ENCODE results near the gene RNF39. TPM values are rescaled to one million over a fixed set of nuclear protein-coding genes. Genes with fewer than 3 reads are reported as not detected.

The RNF39 gene
- total RNA-seq, 1 experiment from 2014 or later = not detected

DNA sequence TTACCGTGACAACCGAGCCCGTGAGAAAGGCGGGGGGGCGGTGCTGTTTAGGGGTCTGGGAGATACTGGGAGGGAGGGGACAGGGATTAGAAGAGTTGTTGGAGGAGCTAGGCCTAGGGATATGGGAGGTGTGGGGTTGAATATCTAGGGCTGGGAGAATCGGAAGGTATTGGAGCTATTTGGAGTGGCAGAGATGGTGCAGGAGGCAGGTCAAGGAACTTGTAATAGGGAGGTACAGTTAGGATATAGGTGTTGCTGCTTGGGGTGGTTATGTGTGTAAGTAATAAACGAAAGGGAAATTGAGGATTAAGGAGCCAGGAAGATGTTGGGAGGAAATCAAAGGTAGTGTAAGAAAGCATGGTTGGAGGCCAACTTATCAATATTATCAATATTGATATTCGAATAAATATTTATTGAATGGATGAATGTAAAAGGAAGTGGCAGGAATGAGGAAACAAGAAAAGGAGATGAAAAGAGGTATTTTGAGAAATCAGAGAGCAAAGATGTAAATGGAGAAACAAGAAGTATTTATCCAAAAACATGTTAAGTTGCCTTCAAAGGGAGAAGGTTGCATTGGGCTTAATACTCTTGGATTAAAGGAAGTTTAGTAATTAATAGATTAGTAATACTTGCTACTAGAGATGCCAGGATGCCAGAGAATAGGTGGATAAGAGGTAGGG is 8.0 kb downstream of the RNF39 start:
- Histone ChIP-seq H3K4me1 (ENCODE audit: low read length) (peaks cover 42% of the 10 kb centered on the region), H4K20me1 (ENCODE audit: insufficient read depth, low read depth, low read length) (no peaks in the 10 kb centered on the region), H3K79me2 (ENCODE audit: low read length) (peaks cover 34% of the 10 kb centered on the region), H3K27me3 (ENCODE audit: low read length) (no peaks in the 10 kb centered on the region), H3K9ac (ENCODE audit: low read length) (peak overlapping the region; percentile 77), H3K9me3 (ENCODE audit: low read length) (no peaks in the 10 kb centered on the region), H3K4me3 (ENCODE audit: low read length) (peak overlapping the region; percentile 82), H3K4me2 (ENCODE audit: low read depth, low read length, poor library complexity, severe bottlenecking) (peak overlapping the region; percentile 86), H2AFZ (ENCODE audit: low read length) (no peak overlapping the region; the same call in 1 of the 2 replicates), H3K36me3 (ENCODE audit: insufficient read depth, low read length) (peaks cover 14% of the 10 kb centered on the region; the same call in 1 of the 2 replicates), H3K27ac (ENCODE audit: low read length) (peak overlapping the region; percentile 22; the same call in 1 of the 2 replicates), H3K9me2 (replicated peaks; ENCODE audit: insufficient read depth, low read length) (no peaks in the 10 kb centered on the region)
- DNase-seq = no peak

DNA sequence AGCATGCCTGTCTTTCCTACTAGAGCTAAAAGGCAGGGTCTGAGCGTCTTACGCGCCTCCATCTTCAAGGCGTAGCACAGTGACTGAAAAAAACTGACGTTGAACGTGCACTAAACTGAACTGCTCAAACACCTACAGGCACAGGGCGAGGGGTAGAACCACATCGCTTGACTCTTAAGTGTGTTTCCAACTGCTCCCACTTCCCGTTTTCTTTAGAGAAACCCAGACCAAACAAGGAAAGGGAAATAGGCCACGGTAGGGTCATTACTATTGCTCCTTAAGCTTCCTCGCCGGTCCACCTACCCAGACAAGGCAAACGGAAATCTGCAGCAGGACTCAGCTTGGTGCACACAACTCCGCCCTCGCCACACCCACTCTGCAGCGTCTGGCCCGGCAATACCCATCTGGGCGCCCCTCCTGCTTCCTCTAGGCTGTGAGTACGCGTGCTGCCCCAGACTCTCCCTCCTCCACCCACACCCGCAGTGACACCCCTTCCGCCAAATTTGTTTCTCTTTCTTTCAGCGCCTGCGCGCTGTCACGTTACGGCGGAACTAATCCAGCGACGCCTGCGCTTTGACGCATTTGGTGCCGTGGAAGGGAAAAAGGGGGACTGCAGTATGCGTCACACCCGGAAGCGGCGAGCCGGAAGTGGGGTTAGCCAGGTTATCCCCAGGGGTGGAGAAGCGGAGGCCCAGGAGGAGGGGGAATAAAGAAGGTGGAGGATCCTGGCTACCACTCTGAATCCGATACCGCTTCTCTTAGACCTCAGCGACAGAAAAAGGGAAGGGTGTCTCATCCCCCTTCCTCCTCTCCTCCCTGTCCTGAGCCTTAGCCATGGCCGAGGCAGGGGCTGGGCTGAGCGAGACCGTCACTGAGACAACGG is 8.8 kb downstream of the RNF39 start, which contains the start of gene PPP1R11:
TSS of gene PPP1R11 (plus strand) at position 622 of the 883 bp plus-strand sequence. CDS start at position 835, 213 bp downstream.
- Histone ChIP-seq H3K27me3 (ENCODE audit: low read length) (no peaks in the 10 kb centered on the region), H3K27ac (ENCODE audit: low read length) (peak within 1 kb of the TSS; percentile 84), H3K9ac (ENCODE audit: low read length) (peak within 1 kb of the TSS; percentile 77), H3K36me3 (ENCODE audit: insufficient read depth, low read length) (peaks cover 14% of the 10 kb centered on the region; the same call in 1 of the 2 replicates), H3K4me3 (ENCODE audit: low read length) (peak within 1 kb of the TSS; percentile 82), H3K9me3 (ENCODE audit: low read length) (no peaks in the 10 kb centered on the region), H3K9me2 (replicated peaks; ENCODE audit: insufficient read depth, low read length) (no peaks in the 10 kb centered on the region), H4K20me1 (ENCODE audit: insufficient read depth, low read depth, low read length) (no peaks in the 10 kb centered on the region), H3K4me1 (ENCODE audit: low read length) (peaks cover 49% of the 10 kb centered on the region), H2AFZ (ENCODE audit: low read length) (peak within 1 kb of the TSS; percentile 34; the same call in 1 of the 2 replicates), H3K79me2 (ENCODE audit: low read length) (peaks cover 40% of the 10 kb centered on the region), H3K4me2 (ENCODE audit: low read depth, low read length, poor library complexity, severe bottlenecking) (peak within 1 kb of the TSS; percentile 92)
- peak; percentile 99 for DNase-seq

DNA sequence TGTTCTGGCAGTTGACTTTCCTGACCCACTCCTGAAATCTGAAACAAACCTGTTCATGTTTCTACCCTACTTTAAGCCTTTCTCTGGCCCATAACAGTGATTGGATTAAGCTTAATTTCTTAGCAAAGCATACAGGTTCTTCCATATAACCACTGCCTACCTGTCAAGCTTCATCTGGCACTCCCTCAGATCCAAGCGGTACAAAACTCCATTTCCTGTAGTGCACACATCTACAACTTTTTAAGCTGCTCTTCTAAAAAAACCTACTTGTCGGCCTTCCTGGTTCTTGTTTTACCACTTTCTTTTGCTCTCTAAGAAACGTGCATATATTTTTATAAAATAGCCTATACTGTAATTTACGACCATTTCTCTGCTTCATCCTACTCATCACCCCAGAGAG is 9.5 kb downstream of the RNF39 start:
- H3K79me2 ChIP-seq (ENCODE audit: low read length) = peaks cover 47% of the 10 kb centered on the region
- no peak for DNase-seq
- H2AFZ ChIP-seq (ENCODE audit: low read length) = peak overlapping the region; percentile 34; the same call in 1 of the 2 replicates
- no peaks in the 10 kb centered on the region for H3K9me2 ChIP-seq (replicated peaks; ENCODE audit: insufficient read depth, low read length)
- H3K4me1 ChIP-seq (ENCODE audit: low read length) = peaks cover 50% of the 10 kb centered on the region
- H4K20me1 ChIP-seq (ENCODE audit: insufficient read depth, low read depth, low read length) = no peaks in the 10 kb centered on the region
- no peaks in the 10 kb centered on the region for H3K9me3 ChIP-seq (ENCODE audit: low read length)
- peak overlapping the region; percentile 84 for H3K27ac ChIP-seq (ENCODE audit: low read length)
- peak overlapping the region; percentile 92 for H3K4me2 ChIP-seq (ENCODE audit: low read depth, low read length, poor library complexity, severe bottlenecking)
- H3K27me3 ChIP-seq (ENCODE audit: low read length) = no peaks in the 10 kb centered on the region
- H3K4me3 ChIP-seq (ENCODE audit: low read length) = peak overlapping the region; percentile 71
- peak overlapping the region; percentile 74 for H3K9ac ChIP-seq (ENCODE audit: low read length)
- H3K36me3 ChIP-seq (ENCODE audit: insufficient read depth, low read length) = peaks cover 14% of the 10 kb centered on the region; the same call in 1 of the 2 replicates

GRCh38 chr6:30063315-30063714 is 12.3 kb downstream of the RNF39 start:
- Histone ChIP-seq H3K9me2 (replicated peaks; ENCODE audit: insufficient read depth, low read length) (no peaks in the 10 kb centered on the region), H3K36me3 (ENCODE audit: insufficient read depth, low read length) (peaks cover 14% of the 10 kb centered on the region; the same call in 1 of the 2 replicates), H2AFZ (ENCODE audit: low read length) (no peak overlapping the region), H3K9ac (ENCODE audit: low read length) (peak overlapping the region; percentile 31), H3K27ac (ENCODE audit: low read length) (no peak overlapping the region), H3K4me2 (ENCODE audit: low read depth, low read length, poor library complexity, severe bottlenecking) (peak overlapping the region; percentile 93), H3K4me1 (ENCODE audit: low read length) (peaks cover 59% of the 10 kb centered on the region), H3K4me3 (ENCODE audit: low read length) (no peak overlapping the region), H3K9me3 (ENCODE audit: low read length) (no peaks in the 10 kb centered on the region), H3K79me2 (ENCODE audit: low read length) (peaks cover 66% of the 10 kb centered on the region), H4K20me1 (ENCODE audit: insufficient read depth, low read depth, low read length) (no peaks in the 10 kb centered on the region), H3K27me3 (ENCODE audit: low read length) (no peaks in the 10 kb centered on the region)
- DNase-seq = no peak

GRCh38 chr6:30062471-30063178 is 12.9 kb downstream of the RNF39 start:
- H3K36me3 ChIP-seq (ENCODE audit: insufficient read depth, low read length) = peaks cover 14% of the 10 kb centered on the region; the same call in 1 of the 2 replicates
- H3K27me3 ChIP-seq (ENCODE audit: low read length) = no peaks in the 10 kb centered on the region
- peak overlapping the region; percentile 85 for H3K9ac ChIP-seq (ENCODE audit: low read length)
- peak overlapping the region; percentile 98 for H3K4me3 ChIP-seq (ENCODE audit: low read length)
- H3K9me2 ChIP-seq (replicated peaks; ENCODE audit: insufficient read depth, low read length) = no peaks in the 10 kb centered on the region
- H3K9me3 ChIP-seq (ENCODE audit: low read length) = no peaks in the 10 kb centered on the region
- DNase-seq = no peak
- H4K20me1 ChIP-seq (ENCODE audit: insufficient read depth, low read depth, low read length) = no peaks in the 10 kb centered on the region
- no peak overlapping the region for H2AFZ ChIP-seq (ENCODE audit: low read length)
- peaks cover 59% of the 10 kb centered on the region for H3K79me2 ChIP-seq (ENCODE audit: low read length)
- peaks cover 54% of the 10 kb centered on the region for H3K4me1 ChIP-seq (ENCODE audit: low read length)
- H3K4me2 ChIP-seq (ENCODE audit: low read depth, low read length, poor library complexity, severe bottlenecking) = peak overlapping the region; percentile 93
- H3K27ac ChIP-seq (ENCODE audit: low read length) = no peak overlapping the region

GRCh38 chr6:30061858-30062458 is 13.6 kb downstream of the RNF39 start:
- H4K20me1 ChIP-seq (ENCODE audit: insufficient read depth, low read depth, low read length) = no peaks in the 10 kb centered on the region
- no peaks in the 10 kb centered on the region for H3K27me3 ChIP-seq (ENCODE audit: low read length)
- peak overlapping the region; percentile 98 for H3K4me3 ChIP-seq (ENCODE audit: low read length)
- peak overlapping the region; percentile 93 for H3K4me2 ChIP-seq (ENCODE audit: low read depth, low read length, poor library complexity, severe bottlenecking)
- peaks cover 54% of the 10 kb centered on the region for H3K4me1 ChIP-seq (ENCODE audit: low read length)
- peaks cover 17% of the 10 kb centered on the region; the same call in 1 of the 2 replicates for H3K36me3 ChIP-seq (ENCODE audit: insufficient read depth, low read length)
- H3K9me3 ChIP-seq (ENCODE audit: low read length) = no peaks in the 10 kb centered on the region
- DNase-seq = no peak
- H3K9me2 ChIP-seq (replicated peaks; ENCODE audit: insufficient read depth, low read length) = no peaks in the 10 kb centered on the region
- H3K9ac ChIP-seq (ENCODE audit: low read length) = peak overlapping the region; percentile 85
- peaks cover 55% of the 10 kb centered on the region for H3K79me2 ChIP-seq (ENCODE audit: low read length)
- no peak overlapping the region; the same call in 1 of the 2 replicates for H2AFZ ChIP-seq (ENCODE audit: low read length)
- H3K27ac ChIP-seq (ENCODE audit: low read length) = peak overlapping the region; percentile 61

DNA sequence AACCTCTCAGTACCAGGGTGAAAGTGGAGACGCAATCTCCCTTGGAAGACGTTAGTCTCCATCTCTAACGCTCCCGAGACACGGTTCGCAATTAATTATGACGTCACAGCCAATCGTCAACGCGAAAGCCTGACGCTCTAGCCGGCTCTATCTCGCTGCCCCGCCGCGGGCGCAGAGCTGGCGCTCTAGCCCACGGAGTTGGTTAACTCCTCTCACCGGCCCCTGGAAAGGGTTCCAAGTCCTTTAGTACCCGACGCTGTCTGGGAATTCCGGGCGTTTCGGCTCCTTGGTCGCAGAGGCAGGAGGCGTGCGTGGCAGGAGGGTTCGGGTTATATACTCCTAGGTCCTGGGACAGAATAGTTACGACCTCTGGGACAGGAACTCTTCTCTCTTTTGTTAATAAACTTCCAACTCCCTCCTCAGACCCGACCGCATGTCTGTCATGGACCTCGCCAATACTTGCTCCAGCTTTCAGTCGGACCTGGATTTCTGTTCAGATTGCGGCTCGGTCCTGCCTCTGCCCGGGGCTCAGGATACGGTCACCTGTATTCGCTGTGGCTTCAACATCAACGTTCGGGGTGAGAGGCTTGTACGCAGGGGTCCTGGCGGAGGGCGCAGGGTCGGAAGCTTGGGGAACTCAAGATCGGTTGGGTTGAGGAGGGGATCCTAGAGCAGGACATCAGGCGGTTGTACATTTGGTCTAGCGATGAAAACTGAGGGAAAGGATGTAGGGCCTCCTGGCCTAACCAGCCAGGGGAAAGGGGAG is 14.3 kb downstream of the RNF39 start, which contains the start of gene POLR1H:
TSS of gene POLR1H (plus strand) at position 174 of the 766 bp plus-strand sequence. CDS start at position 434, 260 bp downstream.
- peak; percentile 98 for DNase-seq
- Histone ChIP-seq H3K4me2 (ENCODE audit: low read depth, low read length, poor library complexity, severe bottlenecking) (peak within 1 kb of the TSS; percentile 93), H3K79me2 (ENCODE audit: low read length) (peaks cover 55% of the 10 kb centered on the region)

More for the DNA sequence above, 14.3 kb downstream of the RNF39 start, which contains the start of gene POLR1H:
- peak within 1 kb of the TSS; percentile 60 for H2AFZ ChIP-seq (ENCODE audit: low read length)
- no peaks in the 10 kb centered on the region for H3K27me3 ChIP-seq (ENCODE audit: low read length)
- no peaks in the 10 kb centered on the region for H3K9me2 ChIP-seq (replicated peaks; ENCODE audit: insufficient read depth, low read length)
- H3K36me3 ChIP-seq (ENCODE audit: insufficient read depth, low read length) = peaks cover 22% of the 10 kb centered on the region; the same call in 1 of the 2 replicates
- H3K4me1 ChIP-seq (ENCODE audit: low read length) = peaks cover 54% of the 10 kb centered on the region
- no peaks in the 10 kb centered on the region for H4K20me1 ChIP-seq (ENCODE audit: insufficient read depth, low read depth, low read length)
- H3K9me3 ChIP-seq (ENCODE audit: low read length) = no peaks in the 10 kb centered on the region
- H3K27ac ChIP-seq (ENCODE audit: low read length) = peak within 1 kb of the TSS; percentile 61
- H3K4me3 ChIP-seq (ENCODE audit: low read length) = peak within 1 kb of the TSS; percentile 98
- peak within 1 kb of the TSS; percentile 85 for H3K9ac ChIP-seq (ENCODE audit: low read length)

All from Karpas-422 (cell line).